HG03469 (cell line): ENCODE measurements around the gene SENP2.
"Not testable (repeated sequence)": the region's sequence is repeated elsewhere in the genome, so short reads cannot be mapped to it uniquely, and the experiment has no call there.

ENCODE experiments used
- ATAC-seq: cut with Tn5 transposase; IDR thresholded peaks from one replicate; pipeline ENCODE4 v1.9.1; 2021; ENCODE audit warnings: mild to moderate bottlenecking, moderate library complexity, moderate number of reproducible peaks; ENCODE audit not compliant: unreplicated experiment

The SENP2 gene

DNA sequence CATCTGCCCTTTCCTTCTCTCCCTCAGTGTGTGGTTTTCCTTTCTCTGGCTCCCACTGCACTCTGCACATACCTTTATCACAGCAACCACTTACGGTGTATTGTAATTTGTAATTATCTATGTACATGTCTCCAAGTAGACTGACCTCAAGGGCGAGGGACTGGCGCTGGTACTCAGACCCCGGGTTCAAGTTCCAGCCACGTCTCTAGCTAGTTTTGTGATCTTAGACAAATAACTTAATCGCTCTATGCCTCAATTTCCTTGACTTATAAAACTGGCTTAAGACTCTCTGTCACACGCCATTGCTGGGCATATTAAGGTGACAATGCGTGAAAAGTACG, 607 bp upstream of the SENP2 start:
- no peak for ATAC-seq

DNA sequence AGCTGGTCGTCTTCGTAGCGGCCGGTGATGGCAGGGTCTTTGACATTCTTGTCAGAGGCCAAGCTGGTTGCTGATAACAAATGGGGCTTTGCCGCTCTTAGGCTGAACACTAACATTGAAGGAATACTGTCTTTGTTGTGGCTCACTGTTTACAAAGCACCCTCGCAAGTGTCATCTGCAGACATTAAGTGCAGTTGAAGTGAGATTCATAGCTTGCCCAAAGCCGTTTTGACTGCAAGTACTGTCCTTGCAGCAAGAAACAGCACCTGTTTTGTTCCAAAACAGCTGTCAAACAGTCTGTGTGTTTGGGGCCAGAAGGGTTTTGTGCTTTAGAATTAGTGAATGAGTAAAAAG, 568 bp downstream of the SENP2 start:
- no peak for ATAC-seq

DNA sequence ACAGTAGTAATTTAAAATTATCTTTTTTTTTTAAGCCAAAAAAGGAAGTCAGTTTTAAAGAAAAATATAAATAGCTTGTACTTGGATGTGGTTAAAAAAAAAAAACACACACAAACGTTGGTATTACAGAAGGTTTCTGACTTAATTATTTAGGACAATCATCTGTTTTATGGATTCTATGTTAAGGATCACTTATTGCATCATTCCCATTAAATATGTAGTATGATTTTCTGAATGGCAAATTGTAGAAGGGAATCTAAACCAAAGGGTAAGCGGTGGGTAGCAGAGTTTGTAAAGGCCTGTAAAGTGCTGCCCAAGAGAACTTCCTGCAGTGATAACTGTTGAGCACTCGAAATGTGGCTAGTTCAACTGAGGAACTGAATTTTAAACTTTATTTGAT, 8.0 kb downstream of the SENP2 start:
- ATAC-seq = no peak

DNA sequence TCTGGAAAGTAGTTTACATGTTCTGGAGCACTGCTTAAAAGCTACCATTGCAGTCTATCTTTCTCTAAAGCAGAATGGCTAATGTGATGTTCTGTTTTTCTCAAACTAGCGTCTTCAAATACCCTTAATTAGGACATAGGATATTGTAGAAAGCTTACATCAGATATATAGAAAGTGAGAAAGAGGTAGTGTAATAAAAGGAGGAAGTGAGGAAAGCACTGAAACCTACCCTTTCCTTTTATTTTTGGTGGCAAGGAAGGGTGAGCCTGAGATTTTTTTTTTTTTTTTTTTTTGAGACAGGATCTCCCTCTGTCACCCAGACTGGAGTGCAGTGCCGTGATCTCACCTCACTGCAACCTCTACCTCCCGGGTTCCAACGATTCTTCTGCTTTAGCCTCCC, 9.4 kb downstream of the SENP2 start:
- peak; percentile 54 for ATAC-seq

DNA sequence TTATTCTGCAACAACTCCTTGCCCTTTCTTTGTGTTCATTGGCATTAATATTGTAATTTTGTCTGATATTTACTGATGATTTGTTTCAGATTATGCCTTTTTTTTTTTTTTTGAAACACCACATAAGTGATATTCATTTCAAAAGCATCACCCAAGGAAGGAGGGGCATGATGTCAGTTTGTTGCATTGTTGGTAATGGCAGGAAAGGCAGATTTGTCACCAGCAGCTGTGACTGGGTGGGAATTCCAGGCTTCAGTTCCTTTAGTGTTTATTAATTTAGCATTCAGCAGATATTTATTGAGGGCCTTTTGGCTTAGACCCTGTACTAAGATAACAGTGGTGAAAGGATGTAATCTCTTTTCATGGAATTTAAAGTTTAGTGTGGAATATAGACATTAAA, 19.5 kb downstream of the SENP2 start:
- no peak for ATAC-seq

DNA sequence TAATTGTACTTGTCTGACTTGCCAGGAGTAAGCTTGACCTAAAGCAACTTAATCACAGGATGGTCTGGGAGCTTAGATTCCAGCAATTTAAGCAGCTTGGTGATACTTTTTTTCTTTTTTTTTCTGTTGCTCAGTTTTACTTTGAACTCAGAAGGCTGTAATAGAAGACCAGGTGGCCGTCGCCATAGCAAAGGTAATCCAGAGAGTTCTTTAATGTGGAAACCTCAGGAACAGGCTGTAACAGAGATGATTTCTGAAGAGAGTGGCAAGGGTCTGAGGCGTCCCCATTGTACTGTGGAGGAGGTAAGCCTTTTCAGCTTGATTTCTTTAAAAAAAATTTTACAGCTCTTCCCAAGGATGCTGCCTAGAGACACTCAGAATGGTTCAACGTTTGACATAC, 20.1 kb downstream of the SENP2 start:
- ATAC-seq = no peak

DNA sequence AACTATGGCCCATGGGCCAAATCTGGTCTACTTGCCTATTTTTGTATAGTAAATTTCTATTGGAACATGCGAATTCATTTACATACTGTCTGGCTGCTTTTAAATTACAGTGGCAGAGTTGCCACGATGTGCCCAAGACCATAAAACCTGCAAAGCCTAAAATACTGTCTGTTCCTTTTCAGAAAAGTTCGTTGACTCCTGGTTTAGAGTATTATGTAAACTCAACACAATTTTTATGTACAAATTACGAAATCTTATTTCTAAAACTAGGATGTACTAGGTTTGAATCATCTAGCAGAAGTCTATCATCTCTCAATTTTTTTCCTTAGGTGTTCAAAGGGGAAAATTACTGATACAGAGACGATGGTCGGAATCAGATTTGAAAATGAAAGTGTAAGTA, 26.9 kb downstream of the SENP2 start:
- ATAC-seq = no peak

DNA sequence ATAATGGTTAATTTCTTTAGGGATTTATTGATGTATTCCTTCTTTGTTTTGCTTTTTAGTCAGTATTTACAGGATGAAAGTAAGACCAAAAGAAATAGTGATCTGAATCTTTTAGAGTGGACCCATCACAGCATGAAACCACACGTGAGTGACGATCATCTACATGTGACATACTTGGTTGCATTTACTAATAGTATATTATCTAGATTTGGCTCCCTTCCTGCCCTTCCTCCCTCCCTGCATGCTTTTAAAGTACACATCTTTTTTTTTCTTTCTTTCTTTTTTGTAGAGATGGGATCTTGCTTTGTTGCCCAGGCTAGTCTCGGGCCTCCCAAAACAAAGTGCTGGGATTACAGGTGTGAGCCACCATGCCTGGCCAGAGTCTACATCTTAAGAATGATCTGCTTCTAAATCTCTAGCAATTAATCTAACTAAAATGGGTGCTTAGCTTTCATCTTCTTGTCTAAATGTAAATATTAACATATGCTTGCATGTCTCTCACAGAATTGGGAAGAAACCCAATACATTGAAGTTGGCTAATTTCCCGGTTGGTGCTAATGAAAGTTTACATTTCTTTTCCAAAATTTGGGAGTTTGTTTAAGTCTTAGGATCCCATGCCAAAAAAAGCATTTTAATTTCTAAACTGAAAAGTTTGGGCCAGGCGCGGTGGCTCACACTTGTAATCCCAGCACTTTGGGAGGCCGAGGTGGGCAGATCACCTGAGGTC, 38.0 kb downstream of the SENP2 start:
- no peak for ATAC-seq

DNA sequence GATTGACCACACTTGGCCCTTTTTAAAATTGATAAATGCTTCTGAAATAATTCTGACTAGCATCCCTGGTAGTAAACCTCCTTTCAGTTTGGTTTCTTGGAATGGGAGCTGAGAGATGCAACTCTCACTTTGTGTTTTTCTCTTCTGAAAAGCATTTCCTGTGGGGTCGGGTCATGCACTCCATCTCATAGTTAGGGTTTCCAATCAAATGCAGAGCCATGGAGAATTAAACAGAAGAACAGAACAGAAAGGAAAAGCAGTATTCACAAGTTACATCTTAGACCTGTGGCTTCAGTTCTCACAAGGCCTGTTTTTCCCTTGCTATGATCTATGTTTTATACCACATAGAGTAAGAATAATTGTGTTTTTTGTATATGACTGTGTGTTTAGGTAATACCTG, 39.7 kb downstream of the SENP2 start:
- ATAC-seq = no peak

DNA sequence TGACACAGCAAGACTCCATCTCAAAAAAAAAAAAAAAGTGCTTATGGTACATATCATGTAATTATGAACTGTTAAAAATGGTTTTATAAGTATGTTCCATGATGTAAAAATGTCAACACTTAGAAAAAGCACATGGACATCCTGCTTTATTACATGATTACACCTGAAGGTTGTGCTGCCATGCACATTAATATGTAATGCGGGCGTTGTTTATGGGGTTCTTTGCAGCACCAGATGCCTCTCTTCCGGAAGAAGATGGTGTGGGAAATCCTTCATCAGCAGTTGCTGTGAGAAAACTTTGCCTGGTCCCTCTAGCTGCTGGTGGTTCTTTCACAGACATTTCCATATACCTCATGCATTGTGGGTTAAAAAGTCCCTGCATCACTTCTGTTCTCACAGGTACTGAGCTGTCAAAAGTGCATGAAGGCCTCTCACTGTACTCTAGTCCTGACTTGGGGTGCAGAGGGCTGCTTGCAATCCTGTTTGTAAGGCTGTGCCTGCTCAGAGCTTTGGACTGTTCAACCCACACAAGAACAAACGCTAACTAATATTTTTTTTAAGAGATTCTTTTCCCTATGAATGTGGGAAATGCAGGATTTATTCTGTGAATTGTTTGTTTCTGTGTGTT, 43.6 kb downstream of the SENP2 start:
- ATAC-seq = no peak

DNA sequence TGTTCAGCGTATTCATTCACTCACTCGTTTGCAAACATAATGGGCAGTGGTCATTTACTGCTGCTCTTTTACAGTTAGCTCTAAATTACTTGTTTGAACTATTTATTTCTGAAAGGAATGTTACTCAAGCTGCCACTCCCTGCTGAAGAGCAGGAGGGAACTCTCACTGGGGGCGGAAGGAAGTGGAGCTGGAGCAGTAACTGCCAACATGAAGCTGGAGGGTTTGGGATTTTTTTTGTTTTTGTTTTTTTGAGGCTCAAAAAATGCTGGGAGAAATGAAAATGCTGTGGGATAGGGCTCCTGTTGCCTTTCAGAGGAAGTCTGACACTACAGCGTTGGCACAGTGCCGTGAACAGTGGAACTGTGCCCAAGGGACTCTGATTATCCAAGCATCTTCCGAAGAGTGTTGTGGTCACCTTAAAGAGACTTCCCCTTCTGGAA, 44.1 kb downstream of the SENP2 start:
- ATAC-seq = no peak

DNA sequence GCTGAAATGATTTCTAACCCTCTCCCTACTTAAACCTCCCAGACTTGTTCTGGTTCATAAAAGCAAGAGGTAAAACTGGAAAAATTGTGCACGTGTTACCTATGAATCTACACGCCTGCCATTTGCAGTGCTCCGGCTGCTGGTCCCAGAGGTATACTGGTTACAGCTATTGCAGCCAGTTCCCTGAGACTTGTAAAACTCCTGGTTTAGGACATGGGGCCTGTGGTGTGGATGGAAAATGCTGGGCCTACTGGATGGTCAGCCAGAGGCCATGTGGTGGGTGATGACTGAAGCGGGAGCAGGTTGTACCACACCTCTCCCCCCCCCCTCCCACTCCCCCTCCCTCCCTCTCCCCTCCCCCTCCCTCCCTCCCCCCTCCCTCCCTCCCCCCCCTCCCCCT, 45.0 kb downstream of the SENP2 start:
- no peak for ATAC-seq

DNA sequence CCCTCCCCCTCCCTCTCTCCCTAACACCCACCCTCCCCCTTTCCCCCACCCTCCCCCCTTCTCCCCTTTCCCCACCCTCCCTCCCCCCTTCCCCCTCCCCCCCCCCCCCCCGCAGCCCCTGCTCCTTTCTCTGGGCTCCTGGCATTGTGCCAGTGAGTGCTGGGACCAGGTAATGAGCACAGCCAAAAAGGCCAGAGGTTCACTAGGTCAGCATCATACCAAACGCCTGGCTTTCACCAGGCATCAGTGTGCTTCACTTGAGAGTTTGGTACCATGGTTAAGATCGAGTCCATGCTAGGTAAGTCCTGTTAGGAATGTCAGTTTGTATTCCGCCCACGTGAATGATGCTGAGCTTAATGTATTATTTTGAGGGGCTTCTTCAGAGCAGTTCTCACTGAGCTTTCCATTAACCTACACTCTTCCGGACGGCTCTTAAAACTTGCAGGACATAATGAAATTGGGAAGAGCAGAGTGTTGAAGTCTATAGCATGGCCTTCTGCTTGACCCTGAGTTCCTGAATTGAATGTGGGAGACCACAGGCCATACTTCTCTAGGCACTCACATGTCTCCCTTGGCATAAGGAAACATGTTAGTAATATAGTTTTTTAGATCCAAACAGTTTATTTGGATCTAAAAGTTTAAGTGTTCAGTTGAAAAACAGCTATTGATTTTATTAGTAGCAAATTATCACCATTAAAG, 45.6 kb downstream of the SENP2 start:
- ATAC-seq = no peak

DNA sequence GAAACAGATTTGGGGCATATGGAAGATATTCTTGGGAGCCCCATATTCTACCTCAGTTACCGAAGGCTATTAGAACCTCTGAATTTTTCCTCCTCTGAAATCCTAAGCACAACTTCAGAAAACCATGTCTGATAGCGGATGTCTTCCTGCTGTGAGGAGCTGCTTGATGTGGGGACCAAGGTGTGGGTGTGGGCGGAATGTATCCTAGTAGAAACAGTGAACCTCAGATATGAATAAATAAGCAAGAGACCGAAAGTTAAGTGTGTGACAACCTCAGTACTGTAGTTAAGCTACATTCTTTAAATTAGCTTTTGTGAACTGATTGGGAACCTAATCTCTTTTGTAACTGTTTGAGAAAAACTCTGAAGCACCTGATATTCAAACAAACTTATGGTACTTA, 46.9 kb downstream of the SENP2 start:
- ATAC-seq = no peak

DNA sequence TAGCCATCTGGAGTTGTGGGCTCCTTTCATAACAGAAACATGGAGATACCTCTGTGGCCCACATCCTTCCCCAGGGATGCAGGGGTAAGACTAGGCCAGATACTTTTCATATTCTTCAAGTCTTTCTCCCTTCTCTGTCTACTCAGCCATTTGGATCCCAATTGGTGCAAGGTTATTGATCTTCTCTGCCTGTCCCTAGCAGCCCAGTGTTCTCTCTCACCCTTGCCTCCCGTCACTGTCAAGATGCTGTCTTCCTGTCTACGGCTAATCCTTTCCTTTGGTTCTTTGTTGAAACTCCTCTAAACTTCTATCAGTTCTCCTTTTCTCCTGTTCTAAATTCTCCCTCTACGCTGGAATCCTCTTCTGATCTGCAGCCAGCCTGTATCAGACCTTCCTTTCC, 51.3 kb downstream of the SENP2 start:
- ATAC-seq = no peak

DNA sequence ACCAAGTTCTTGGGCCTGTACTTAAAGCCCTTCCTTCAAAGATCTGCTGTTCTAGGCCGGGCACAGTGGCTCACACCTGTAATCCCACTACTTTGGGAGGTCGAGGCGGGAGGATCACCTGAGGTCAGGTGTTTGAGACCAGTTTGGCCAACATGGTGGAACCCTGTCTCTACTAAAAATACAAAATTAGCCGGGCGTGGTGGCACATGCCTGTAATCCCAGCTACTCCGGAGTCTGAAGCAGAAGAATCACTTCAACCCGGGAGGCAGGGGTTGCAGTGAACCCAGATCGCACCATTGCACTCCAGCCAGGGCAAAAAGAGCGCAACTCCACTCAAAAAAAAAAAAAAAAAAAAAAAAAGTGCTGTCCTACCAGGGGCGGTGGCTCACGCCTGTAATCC, 52.6 kb downstream of the SENP2 start:
- ATAC-seq = not testable (repeated sequence)

DNA sequence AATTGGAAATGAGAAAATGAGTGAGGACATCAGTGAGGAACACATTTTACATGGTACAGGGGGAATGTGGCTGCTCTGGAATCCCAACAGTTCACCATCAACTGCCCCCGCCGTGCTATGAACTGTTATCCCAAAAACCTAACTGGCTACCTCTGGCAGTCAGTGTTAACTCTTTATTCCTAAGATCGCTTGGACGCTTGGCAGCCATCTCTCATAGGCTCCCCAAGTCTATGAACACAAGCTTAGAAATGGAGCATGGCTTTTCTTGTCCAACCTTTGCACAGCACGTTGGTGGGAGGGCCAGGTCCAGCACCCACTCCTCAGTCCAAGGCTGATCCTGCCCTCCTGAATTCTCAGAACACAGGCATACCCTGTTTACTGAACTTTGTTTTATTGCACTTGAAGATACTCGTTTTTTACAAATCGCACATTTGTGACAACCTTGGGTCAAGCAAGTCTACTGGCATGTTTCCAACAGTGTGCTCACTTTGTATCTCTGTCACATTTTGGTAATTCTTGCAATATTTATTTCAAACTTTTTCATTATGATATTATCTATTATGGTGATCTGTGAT, 53.6 kb downstream of the SENP2 start:
- ATAC-seq = no peak

DNA sequence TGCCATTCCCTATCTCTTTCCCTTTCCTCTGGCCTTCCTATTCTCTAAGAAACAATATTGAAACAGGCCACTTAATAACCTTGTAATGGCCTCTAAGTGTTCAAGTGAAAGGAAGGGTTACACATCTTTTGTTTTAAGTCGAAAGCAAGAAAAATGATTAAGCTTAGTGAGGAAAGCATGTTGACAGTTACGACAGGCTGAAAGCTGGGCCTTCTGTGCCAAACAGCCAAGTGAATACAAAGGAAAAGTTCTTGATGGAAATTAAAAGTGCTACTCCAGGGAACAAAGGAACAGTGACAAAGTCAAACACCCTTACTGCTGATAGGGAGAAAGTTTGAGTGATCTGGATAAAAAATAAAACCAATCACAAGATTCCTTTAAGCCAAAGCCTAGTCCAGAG, 54.2 kb downstream of the SENP2 start:
- ATAC-seq = no peak

DNA sequence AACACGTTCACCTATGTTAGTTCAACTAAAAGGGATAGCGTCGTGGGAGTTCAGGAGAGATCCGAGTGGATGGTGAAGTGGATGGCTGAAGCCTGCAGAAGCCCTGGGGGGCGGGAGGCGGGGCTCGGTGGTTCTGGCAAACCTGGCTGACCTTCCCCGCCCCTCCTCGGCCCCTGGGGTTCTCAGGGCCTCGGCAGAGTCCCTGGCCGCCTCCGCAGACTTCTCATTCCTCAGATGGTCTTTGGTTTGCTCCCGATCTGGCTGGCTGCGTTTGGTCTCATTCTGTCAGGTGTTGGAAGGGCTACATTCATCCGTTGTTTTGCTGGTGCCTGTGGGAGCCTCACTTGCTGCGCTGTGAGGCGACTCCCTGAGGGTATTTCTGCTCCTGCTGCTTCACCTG, 59.1 kb downstream of the SENP2 start:
- not testable (repeated sequence) for ATAC-seq

DNA sequence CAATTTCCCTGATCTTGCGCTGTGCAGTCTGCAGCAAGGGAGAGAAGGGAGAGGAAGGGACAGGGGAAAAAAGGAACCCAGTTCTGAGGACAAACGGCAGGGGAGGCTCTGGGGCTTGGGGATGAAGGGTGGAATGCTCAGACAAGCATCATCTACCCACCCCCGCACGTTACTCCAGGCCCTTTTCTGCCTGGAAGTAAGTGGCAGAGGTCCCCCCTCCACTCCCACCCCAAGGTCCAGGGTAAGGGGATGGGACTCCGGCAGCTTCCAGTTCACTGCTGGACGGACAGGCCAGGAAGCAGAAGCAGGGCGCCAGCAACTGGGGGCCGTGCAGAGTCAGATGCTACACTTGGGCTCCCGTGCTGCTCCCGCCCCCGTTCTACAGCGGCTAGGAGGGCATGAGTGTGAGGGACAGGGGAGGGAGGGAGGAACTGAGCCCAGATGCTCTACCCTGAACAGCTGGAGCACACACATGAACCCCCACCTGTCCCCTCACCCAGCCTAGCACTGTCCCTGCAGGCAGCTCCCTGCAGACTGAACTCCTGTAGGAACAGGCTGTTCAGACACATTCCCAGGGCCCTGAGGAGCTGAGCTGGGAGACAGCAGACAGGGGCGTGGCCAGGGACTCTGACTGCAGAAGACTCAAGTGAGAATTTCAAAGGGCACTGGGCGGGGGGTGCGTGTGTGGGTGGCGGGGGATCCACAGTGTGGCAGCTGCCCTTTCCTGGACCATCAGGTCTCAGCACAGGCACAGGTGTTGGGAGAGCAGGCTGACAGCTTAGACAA, 59.7 kb downstream of the SENP2 start:
- ATAC-seq = no peak

DNA sequence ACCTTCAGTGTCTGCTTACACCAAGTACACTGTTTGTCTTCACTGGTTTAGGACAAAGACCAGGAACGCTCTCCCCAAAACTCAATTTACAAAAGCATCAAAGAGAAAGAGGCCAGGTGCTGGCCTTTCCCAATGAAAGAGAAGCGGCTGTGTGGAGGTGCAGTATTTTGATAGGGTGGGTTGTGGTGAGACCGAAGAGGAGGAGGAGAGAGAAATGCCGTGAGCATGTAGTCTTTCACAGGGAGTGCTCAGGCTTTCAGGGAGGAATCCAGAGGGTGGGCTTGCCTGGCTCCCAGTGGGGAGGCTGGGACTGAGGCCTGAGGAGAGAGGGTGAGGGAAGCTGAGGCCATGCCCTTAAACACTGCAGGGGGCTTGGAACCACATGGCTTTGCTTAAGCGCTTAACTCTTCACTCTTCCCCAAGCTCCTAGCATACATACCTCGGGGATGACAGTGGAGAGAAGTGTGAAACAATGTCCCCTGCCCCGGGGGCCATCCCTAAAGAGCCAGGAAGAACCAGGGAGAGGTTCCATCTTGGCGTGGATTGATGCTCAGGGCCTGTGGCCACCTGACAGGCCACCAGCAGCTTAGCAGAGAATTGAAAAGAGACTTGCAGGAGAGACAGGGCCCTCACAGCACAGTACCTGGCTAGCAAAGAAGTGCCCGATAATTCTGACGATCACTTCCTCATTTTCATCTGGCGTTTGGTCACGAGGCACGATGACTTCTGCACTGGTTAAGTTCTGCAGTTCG, 60.5 kb downstream of the SENP2 start:
- no peak for ATAC-seq
